ENCODE measurements around the gene P2RY8. TPM values are rescaled to one million over a fixed set of nuclear protein-coding genes. Genes with fewer than 3 reads are reported as not detected.
A peak's percentile ranks its signal among the peaks of the same experiment; 100 is the strongest.
"Not testable (repeated sequence)": the region's sequence is repeated elsewhere in the genome, so short reads cannot be mapped to it uniquely, and the experiment has no call there.

P2RY8 gene
- total and polyA plus RNA-seq, 10 donors = 8.1 to 32.2 (median 26.5) TPM

DNA sequence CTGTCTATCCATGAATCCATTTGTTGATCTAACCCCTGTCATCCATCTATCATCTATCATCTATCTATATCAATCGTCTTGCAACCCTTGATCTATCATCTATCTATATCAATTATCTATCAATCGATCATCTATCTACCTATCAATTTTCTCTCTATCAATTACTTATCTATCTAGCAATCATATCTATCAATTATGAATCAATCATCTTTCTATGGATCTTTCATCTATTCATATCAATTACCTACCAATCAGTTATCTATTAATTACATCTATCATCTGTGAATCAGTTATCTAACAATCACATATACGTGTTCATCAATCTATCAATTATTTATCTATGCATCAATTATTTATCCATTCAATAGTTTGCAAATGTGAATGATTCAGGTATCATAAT, 59.8 kb downstream of the P2RY8 start:
- 54 to 98% (median 75%) methylated on average over 3 of the region's 3 CpGs for WGBS, 5 donors
- Histone ChIP-seq H3K36me3 (peaks cover 0 to 6% (median 0%) of the 10 kb centered on the region in 6 donors), H3K4me3 (no peak overlapping the region), H3K9me3 (peaks cover 0 to 13% (median 10%) of the 10 kb centered on the region in 8 donors), H3K4me1 (peaks cover 5 to 54% (median 23%) of the 10 kb centered on the region in 6 donors), H3K27ac (no peak overlapping the region), H3K27me3 (replicated peaks in 1 of 7) (no peaks in the 10 kb centered on the region)
- TF ChIP-seq, protein P1, sequence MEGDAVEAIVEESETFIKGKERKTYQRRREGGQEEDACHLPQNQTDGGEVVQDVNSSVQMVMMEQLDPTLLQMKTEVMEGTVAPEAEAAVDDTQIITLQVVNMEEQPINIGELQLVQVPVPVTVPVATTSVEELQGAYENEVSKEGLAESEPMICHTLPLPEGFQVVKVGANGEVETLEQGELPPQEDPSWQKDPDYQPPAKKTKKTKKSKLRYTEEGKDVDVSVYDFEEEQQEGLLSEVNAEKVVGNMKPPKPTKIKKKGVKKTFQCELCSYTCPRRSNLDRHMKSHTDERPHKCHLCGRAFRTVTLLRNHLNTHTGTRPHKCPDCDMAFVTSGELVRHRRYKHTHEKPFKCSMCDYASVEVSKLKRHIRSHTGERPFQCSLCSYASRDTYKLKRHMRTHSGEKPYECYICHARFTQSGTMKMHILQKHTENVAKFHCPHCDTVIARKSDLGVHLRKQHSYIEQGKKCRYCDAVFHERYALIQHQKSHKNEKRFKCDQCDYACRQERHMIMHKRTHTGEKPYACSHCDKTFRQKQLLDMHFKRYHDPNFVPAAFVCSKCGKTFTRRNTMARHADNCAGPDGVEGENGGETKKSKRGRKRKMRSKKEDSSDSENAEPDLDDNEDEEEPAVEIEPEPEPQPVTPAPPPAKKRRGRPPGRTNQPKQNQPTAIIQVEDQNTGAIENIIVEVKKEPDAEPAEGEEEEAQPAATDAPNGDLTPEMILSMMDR (IDR thresholded peaks at IDR 0.05 in 8 of 11, conservative IDR thresholded peaks at IDR 0.05 in 3 of 11) = no peak
- no peak for TF ChIP-seq POLR2A (IDR thresholded peaks at IDR 0.05)
- no peak for TF ChIP-seq POLR2AphosphoS5 (IDR thresholded peaks at IDR 0.05)
- intact Hi-C loops (cut with DNase I; ENCODE audit: low total_unique reads) = no loop called here
- DNase-seq = no peak

GRCh38 chrX:1476682-1477081, 60.3 kb downstream of the P2RY8 start:
- TF ChIP-seq POLR2AphosphoS5 (IDR thresholded peaks at IDR 0.05) (no peak), POLR2A (IDR thresholded peaks at IDR 0.05) (no peak)
- TF ChIP-seq, protein P1 (IDR thresholded peaks at IDR 0.05 in 8 of 11, conservative IDR thresholded peaks at IDR 0.05 in 3 of 11) = no peak
- 93 to 100% (median 97%) methylated on average over 3 to 5 of the region's 5 CpGs for WGBS, 5 donors
- Histone ChIP-seq H3K4me1 (peaks cover 5 to 54% (median 23%) of the 10 kb centered on the region in 6 donors), H3K36me3 (peaks cover 0 to 6% (median 0%) of the 10 kb centered on the region in 6 donors), H3K27me3 (replicated peaks in 1 of 7) (no peaks in the 10 kb centered on the region), H3K4me3 (no peak overlapping the region), H3K9me3 (peaks cover 0 to 13% (median 10%) of the 10 kb centered on the region in 8 donors), H3K27ac (no peak overlapping the region)
- intact Hi-C loops (cut with DNase I; ENCODE audit: low total_unique reads) = no loop called here
- peak; percentile 18 for DNase-seq

DNA sequence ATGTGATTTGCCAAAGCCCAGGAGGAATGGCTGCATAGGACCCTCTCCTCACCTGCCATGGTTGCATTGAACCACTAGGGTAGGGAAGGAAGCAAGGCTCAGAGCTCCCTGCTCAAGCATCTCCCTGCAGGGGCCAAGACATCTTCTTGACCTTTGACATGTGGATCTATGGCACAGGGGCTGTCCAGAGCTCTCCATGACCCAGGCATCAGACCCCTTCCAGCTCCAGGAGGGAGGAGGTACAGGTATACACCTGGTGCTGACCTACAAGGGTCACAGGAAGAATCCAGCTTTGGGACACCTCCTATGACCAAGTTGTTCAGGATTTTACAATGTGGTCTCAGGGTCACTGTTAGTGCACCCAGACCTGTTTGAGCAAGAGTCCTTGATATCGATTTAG, 61.1 kb downstream of the P2RY8 start:
- no peaks in the 10 kb centered on the region for H3K27me3 ChIP-seq (replicated peaks in 1 of 7)
- no peak overlapping the region for H3K27ac ChIP-seq
- H3K36me3 ChIP-seq = peaks cover 0 to 6% (median 0%) of the 10 kb centered on the region in 6 donors
- TF ChIP-seq POLR2AphosphoS5 (IDR thresholded peaks at IDR 0.05) (no peak), POLR2A (IDR thresholded peaks at IDR 0.05) (no peak)
- TF ChIP-seq, protein P1 (IDR thresholded peaks at IDR 0.05 in 8 of 11, conservative IDR thresholded peaks at IDR 0.05 in 3 of 11) = no peak
- peak; percentile 17 for DNase-seq
- 94 to 100% (median 100%) methylated on average over 1 of the region's 1 CpG for WGBS, 5 donors
- no peak overlapping the region for H3K4me3 ChIP-seq
- intact Hi-C loops (cut with DNase I; ENCODE audit: low total_unique reads) = no loop called here
- H3K4me1 ChIP-seq = peaks cover 0 to 54% (median 21%) of the 10 kb centered on the region in 6 donors
- H3K9me3 ChIP-seq = peaks cover 0 to 13% (median 10%) of the 10 kb centered on the region in 8 donors

DNA sequence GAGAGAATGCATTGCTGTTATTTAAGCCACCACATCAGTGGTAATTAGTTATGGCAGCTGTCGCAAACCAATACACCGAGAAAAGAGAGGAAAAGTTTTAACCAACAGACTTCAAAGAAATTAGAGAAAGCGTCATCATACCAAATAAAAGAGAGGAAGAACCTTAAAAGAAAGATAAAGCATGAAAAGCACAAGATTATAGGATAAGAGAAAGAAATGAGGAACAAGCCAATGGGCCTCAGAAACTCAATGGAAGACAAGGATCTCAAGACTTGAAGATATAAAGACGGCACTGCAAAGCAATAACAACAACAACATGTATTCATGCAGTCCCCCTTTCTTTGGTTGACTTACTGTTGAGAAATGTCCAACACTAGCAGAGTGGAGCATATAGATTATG, 61.5 kb downstream of the P2RY8 start:
- TF ChIP-seq POLR2AphosphoS5 (IDR thresholded peaks at IDR 0.05) (no peak), POLR2A (IDR thresholded peaks at IDR 0.05) (no peak)
- TF ChIP-seq, protein P1 (IDR thresholded peaks at IDR 0.05 in 8 of 11, conservative IDR thresholded peaks at IDR 0.05 in 3 of 11) = no peak
- 71 to 93% (median 83%) methylated on average over 4 of the region's 4 CpGs for WGBS, 5 donors
- intact Hi-C loops (cut with DNase I; ENCODE audit: low total_unique reads) = no loop called here

DNA sequence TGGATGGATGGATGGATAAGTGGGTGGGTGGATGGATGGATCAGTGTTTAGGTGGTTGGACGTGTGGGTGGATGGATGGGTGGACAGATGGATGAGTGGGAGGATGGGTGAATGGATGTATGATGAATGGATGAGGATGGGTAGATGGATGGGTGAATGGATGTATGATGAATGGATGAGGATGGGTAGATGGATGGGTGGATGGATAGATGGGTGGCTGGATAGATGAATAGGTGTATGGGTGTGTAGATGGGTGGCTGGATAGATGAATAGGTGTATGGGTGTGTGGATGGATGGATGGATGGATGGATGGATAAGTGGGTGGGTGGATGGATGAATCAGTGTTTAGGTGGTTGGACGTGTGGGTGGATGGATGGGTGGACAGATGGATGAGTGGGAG, 62.4 kb downstream of the P2RY8 start:
- peaks cover 3 to 54% (median 22%) of the 10 kb centered on the region in 6 donors for H3K4me1 ChIP-seq
- WGBS, 5 donors = 85 to 98% (median 96%) methylated on average over 2 of the region's 2 CpGs
- H3K36me3 ChIP-seq; H3K27ac ChIP-seq; intact Hi-C loops (cut with DNase I; ENCODE audit: low total_unique reads); H3K9me3 ChIP-seq; H3K4me3 ChIP-seq; H3K27me3 ChIP-seq (replicated peaks in 1 of 7); DNase-seq: not testable (repeated sequence)

More for the DNA sequence above, 61.5 kb downstream of the P2RY8 start:
- no peak for DNase-seq
- Histone ChIP-seq H3K4me3 (no peak overlapping the region), H3K36me3 (peaks cover 0 to 6% (median 0%) of the 10 kb centered on the region in 6 donors), H3K9me3 (peaks cover 0 to 13% (median 10%) of the 10 kb centered on the region in 8 donors), H3K27ac (no peak overlapping the region), H3K4me1 (peaks cover 0 to 54% (median 21%) of the 10 kb centered on the region in 6 donors), H3K27me3 (replicated peaks in 1 of 7) (no peaks in the 10 kb centered on the region)

All from spleen (tissue), 11 donors.